ENCODE data around the gene RAPGEF4.

The RAPGEF4 gene

GRCh38 chr2:172943539-172943938 lies 207.9 kb downstream of the RAPGEF4 start:
- DNase-seq (ENCODE audit: low spot score) = no peak

- DNase-seq (ENCODE audit: low spot score) = no peak
These were observed 208.6 kb downstream of the RAPGEF4 start for GRCh38 chr2:172944022-172944793.

- DNase-seq (ENCODE audit: low spot score) = no peak
These were observed 209.3 kb downstream of the RAPGEF4 start for GRCh38 chr2:172944794-172945509.

GRCh38 chr2:172945510-172945850 lies 209.8 kb downstream of the RAPGEF4 start:
- DNase-seq (ENCODE audit: low spot score) = no peak

GRCh38 chr2:172947461-172948153 lies 212.0 kb downstream of the RAPGEF4 start:
- DNase-seq (ENCODE audit: low spot score) = no peak

- DNase-seq (ENCODE audit: low spot score) = no peak
These were observed 213.9 kb downstream of the RAPGEF4 start for GRCh38 chr2:172949522-172949921.

GRCh38 chr2:172950565-172950964 lies 214.9 kb downstream of the RAPGEF4 start:
- no peak for DNase-seq (ENCODE audit: low spot score)

GRCh38 chr2:172951554-172951953 lies 215.9 kb downstream of the RAPGEF4 start:
- no peak for DNase-seq (ENCODE audit: low spot score)

- DNase-seq (ENCODE audit: low spot score) = no peak
These were observed 217.8 kb downstream of the RAPGEF4 start for GRCh38 chr2:172953411-172953810.

- DNase-seq (ENCODE audit: low spot score) = no peak
These were observed 218.6 kb downstream of the RAPGEF4 start for GRCh38 chr2:172953970-172954852.

- no peak for DNase-seq (ENCODE audit: low spot score)
These were observed 219.9 kb downstream of the RAPGEF4 start for GRCh38 chr2:172955587-172955986.

- DNase-seq (ENCODE audit: low spot score) = no peak
These were observed 222.1 kb downstream of the RAPGEF4 start for GRCh38 chr2:172957734-172958133.

GRCh38 chr2:172962082-172962481 lies 226.4 kb downstream of the RAPGEF4 start:
- DNase-seq (ENCODE audit: low spot score) = no peak

- no peak for DNase-seq (ENCODE audit: low spot score)
These were observed 227.2 kb downstream of the RAPGEF4 start for GRCh38 chr2:172962824-172963223.

GRCh38 chr2:172964511-172965139 lies 229.0 kb downstream of the RAPGEF4 start:
- no peak for DNase-seq (ENCODE audit: low spot score)

- no peak for DNase-seq (ENCODE audit: low spot score)
These were observed 230.0 kb downstream of the RAPGEF4 start for GRCh38 chr2:172965433-172966212.

GRCh38 chr2:172967036-172967982 lies 231.7 kb downstream of the RAPGEF4 start:
- DNase-seq (ENCODE audit: low spot score) = no peak

- no peak for DNase-seq (ENCODE audit: low spot score)
These were observed 232.4 kb downstream of the RAPGEF4 start for GRCh38 chr2:172968061-172968469.

- DNase-seq (ENCODE audit: low spot score) = no peak
These were observed 233.5 kb downstream of the RAPGEF4 start for GRCh38 chr2:172969166-172969565.

Measured in globus pallidus (tissue), 1 donor.